Measurements from ENCODE around the gene GTPBP3.

Gene GTPBP3

DNA sequence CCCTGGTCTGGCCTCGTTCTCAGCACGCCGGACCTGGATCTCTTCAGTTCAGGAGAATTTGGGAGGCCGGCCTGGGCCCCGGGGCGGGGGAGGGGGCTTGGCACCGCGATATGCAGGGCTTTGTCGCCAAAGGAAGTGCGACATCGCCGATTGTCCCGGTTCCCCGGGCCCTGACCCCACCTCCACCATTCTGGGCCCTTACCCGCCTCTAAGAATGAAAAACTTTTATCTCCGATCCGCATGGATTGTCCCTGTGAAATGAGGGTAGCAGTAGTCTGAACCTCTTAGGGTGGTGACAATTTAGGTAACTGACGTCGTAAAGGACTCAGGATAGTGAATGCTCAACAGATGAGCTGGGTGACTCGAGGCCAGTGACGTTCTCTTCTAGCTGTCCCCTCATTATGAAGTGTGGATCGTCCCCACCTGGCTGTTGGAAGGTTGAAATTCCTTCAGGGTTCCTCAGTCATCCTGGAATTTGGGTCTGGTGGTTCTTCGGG lies 27.3 kb upstream of the GTPBP3 start:
- DNase-seq, result no peak

DNA sequence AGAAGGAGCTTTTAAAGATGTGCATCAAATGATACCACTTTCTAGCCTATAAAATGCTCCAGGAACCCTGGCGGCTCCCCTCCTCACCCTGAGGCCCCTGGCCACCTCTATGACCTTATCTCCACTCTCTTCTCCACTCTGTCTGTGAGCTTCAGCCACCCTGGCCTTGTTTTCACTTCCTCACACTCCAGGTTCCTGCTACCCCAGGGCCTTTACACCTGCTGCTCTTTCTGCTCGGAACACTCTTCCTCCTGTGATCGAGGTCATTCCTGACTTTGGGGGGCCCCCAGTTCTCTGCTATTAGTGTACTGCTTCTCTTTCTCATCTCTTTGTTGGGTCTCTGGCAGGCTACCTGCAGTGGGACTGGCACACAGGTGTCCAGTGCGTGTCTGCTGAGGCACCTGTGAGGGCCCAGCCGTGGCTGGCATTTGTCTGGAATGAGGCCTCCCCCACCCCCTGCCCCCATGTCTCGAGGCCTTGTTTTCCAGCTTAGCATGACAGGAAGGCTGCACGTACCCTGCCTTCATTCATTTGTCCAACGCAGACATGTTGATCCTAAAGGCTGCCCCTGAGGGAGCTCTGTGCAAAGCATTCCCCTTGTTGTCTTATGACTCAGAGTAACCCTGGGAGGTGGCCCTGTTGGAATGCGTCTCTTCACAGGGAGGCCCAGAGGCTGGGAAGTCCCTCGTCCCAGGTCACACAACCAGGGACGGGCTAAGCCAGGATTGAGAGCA lies 25.7 kb upstream of the GTPBP3 start:
- DNase-seq, result no peak

DNA sequence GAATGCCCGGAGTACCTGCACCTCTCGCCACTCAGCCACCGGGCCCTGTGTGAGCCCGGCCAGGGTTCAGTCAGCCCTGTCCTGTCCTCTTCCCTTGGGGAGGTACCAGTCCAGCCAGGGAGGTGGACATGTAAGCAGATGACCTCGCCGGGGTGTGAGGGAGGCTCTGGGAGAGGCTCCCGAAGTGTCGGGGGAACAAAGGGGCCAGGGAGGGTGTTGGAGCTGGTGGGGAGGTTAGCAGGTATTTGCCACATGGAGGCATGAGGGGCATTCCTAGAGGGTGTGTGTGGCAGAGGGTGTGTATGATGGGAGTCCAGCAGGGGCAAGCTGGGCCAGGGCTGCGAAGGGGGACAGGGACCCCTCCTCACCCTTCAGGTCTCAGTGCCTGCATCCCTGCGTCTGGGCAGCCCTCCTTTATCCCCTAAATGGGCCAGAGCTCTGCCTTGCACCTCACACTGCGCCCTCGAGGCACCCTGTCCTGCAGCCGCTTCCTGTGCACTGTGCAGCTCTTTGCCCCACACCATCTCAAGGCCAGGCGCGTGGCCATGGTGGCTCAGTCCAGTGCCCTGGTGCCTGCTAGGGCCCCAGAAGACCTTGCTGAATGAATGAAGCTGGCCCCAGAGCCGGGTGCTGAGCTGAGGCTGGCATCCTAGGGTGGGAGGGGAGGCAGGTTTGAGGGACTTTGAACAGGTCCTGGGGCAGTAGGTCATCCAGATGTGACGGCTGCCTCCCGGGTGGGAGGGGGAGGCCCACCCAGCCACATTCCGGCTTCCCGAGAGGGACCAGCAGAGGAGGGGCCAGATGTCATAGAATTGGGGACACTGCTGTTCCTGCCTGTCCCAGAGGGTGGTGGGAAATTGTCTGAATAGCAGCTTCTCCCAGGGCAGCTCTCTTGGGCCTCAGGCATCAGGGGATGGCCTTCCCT lies 24.9 kb upstream of the GTPBP3 start:
- no peak for DNase-seq

DNA sequence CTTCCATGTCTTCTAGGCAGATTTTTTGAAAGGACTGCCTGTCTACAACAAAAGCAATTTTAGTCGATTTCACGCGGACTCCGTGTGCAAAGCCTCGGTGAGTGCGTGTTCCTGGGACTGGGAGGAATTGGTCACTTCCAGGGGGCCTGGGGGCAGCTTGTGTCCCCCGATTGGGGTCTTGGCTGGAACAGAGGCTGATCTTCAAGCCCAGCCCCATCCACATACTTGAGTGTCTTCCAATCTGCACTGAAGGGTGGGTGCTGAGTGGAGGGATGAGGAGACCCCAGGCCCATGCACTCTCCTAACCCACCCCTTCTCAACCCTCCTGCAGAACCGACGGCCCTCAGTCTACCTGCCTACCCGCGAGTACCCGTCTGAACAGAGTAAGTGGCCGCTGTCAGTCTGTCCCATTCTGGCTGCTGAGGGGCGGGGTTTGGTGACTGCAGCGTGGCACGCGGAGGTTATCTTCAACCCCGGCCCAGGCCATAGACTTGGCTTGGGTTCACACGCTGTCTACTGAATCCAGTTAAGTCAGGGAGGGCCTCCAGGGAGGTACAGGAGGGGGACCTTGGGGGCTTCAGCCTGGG lies 23.3 kb upstream of the GTPBP3 start:
- DNase-seq, result no peak

DNA sequence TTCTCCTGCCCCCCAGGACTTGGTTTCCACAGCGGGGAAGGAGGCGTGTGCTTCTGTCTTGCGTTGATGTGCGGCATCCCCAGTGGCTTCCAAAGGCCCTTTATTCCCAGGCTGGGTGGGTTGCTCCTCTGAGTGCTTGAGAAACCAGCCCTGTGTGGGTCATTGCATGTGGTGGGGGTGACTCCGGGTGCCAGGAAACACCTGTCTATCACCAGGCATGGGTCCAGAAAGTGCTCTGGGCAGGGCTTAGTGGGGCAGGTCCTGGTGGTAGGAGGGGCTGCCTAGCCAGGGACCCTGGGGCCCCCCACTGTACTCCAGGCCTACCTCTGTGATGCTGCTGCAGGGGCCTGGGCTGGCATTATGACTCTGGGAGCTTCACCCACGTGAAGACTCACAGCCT lies 18.4 kb upstream of the GTPBP3 start:
- DNase-seq, result no peak

DNA sequence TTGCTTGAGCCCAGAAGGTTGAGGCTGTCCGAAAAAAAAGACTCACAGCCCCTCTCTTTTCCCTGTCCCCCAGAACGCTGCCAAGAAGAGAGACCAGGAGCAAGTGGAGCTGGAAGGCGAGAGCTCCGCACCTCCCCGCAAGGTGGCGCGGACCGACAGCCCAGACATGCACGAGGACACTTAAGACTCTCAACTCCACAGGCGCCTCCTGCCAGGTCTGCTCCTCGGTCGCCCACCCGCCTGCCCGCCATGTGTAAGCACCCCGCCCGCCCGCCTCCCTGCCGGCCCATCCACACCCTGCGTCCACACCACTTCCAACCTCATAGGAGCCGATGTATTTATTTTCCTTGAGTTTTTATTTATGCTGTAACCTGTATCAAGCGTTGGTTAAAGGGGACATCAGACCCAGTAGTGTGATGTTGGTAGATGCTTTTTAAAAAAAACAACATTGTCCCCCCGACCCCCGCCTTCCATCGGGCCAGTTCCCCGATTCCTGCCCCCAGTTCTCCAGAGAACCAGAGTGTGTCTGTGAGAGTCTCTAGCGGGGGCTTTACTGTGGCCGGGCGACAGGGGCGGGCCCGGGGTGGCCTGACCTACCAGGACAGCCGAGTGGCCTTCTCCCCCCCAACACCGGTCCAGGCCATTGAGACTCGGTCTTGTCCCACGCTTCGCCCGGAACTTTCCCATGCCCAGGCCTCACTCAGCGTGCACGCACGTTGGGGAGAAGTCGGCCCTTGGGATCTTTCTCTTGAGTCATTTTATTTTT lies 17.7 kb upstream of the GTPBP3 start:
- no peak for DNase-seq

DNA sequence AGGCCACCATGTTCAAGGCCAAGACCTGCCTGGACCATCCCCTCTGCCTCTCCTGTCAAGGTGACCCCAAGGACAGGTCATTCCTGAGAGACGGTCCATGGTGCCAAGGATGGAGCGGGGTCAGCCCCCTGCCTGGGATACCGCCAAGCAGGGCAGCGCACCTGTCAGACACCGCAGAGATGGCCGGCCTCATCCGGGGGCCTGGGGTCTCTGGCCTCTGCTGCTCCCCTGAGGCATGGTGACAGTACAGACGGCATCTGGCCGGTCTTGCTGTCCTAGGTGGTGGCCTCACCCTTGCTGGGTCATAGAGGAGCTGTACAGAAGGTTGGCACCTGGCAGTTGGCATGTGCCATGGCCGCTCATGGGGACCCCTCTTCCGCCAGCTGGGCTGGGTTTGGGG lies 16.9 kb upstream of the GTPBP3 start:
- DNase-seq, result no peak

DNA sequence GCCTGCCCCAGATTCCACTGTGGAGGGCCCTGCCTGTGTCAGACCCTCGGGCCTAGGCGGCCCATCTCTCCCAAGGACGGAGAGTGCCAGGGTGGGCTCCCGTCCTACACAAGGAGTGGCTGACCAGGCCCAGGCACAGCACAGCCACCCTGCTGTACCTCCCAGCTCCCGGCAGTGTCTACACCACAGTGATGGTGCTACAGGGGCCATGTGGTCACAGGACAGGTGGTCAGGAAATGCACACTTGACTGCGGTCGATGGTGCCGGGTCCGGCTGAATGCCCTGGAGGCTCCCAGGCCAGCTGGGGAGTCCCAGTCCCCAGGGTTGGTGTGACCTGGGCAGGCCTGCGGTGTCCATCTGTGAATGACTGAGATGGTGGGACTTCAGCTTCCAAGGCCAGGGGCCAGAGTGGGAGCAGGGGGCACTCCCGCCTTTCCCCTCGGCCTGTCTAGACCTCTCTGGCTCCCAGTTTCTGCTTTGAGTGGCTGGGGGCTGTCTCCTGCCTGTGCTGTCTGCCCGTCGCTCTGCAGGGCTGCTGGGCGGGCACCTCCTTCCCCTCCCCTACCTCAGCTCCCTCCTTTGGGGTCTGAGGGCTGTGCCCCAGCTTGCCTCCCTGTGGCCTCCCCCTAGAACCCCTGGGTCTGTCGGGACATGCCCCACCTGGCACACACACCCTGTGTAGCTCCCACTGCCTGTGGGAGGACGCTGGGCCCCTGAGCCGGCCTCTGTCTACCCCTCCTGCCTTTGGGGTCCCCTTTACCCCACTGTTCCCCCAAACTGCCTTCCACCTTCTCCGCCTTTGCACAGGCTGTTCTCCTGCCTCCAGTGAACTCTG lies 15.5 kb upstream of the GTPBP3 start:
- DNase-seq, result no peak

DNA sequence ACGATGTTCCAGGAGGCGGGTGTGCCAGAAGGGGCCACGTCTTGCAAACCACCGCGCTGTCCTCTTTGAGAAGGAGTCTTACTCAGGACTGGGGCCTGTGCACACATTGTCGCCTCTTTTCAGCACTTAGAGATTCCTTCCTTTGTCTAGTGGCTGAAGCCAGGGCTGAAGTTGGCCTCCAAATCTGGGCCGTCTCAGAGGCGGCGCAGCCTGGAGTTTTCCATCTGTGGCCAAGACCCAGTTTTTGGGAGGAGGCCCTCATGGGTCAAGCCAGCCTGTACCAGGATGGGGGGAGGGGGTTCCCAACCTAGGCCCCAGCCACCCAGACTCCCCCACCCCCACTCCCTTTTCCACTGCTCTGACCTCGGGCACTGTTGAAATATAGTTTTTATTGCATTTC lies 14.5 kb upstream of the GTPBP3 start:
- no peak for DNase-seq

DNA sequence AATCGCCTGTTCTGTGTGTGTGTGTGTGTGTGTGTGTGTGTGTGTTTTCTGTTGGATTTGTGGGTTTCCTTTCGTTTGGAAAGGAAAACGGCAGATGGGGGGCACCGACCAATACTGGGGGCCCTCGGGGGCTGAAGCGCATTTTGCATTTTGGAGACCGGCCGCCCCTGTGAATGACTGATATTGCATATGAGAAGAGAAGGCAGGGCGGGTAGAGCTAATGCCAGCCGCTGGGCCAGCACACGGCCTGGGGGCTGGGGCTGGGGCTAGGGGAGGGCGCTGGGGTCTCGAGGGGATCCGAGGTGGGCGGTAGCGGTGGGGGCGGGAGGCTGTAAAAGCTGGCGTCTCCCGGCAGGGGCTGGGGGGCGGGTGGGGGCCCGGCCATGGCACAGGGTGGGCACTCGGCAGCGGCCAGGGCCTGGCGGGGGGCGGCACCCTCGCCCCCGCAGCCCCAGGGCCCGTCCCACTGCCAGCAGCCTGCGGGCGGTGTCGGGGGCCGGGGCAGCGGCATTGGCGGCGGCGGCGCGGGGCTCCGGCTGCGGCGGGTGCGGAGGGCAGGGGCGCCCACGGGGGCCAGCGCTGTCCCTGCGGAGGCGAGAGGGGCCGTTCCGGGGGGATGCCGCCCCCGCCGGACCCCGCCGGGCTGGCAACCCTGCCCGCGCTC lies 13.9 kb upstream of the GTPBP3 start:
- DNase-seq, result no peak

DNA sequence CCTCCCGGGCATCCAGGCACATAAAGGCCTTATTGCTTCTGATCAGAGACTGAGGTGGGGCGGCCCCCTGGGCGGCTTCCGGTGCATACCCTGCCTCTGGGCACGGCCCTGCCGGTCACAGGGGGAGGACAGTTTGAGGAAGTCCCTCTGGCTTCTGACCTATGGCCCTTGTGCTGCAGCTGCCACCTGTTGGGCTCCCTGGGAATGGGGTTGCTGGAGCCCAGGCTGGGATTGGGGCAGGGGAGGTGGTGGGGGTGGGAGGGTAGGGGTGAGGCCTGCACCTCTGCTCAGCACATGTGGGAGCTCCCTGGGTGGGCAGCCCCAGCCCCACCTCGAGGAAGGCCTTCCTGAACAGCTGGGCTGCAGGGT lies 13.4 kb upstream of the GTPBP3 start:
- DNase-seq, result no peak

DNA sequence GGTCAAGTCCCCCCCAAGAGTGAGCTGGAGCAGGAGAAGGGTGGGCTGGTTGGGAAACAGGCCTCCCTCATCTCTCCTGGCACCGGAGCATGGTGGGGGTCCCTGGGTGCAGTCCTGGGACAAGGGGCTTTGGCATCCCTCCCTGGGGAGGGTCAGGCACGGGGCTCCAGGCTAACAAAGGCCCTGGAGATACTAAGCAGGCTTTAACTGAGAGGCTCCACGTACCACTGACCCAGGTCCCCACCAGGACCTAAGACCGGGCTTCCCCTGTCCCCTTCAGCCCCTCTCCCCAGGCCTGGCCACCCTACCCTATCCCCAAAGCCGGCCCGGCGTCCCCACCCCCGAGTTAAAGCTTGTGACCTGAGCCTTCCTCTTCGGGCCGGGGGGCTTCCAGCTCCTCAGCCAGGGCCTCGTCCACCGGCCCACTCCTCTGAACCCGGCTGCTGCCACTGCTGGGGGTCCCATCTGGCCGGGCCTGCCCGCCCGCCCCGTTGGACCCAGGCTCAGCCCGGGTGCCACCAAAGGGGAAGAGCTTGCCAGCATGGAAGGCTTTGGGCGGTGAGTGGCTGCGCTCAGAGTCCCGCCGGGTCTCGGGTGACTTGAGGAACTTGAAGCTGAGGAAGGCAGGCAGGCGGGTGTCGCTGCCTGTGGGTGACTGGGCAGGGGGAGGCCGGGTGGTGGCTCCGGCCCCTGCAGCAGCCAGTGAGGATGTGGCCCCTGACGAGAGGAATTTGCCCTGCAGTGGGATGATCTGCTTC lies 12.8 kb upstream of the GTPBP3 start:
- DNase-seq, result no peak

DNA sequence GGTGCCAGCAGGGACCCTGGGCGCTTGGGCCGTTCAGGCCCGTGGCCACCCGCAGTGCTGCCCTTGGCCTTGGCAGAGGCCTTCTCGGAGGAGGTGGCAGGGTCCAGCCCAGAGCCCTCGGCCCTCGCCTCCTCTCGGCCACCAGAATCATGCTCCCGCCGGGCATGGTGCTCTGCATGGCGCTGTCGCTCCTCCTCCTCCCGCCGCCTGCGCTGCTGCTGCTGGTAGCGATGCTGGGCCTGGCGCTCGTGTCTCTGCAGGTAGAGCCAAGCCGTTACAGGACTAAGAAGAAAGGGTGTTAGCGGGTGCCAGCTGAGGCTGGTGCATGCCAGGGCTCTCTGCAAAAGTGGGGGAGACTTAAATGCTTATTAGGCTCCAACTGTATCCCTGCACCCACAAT lies 12.2 kb upstream of the GTPBP3 start:
- DNase-seq, result no peak

DNA sequence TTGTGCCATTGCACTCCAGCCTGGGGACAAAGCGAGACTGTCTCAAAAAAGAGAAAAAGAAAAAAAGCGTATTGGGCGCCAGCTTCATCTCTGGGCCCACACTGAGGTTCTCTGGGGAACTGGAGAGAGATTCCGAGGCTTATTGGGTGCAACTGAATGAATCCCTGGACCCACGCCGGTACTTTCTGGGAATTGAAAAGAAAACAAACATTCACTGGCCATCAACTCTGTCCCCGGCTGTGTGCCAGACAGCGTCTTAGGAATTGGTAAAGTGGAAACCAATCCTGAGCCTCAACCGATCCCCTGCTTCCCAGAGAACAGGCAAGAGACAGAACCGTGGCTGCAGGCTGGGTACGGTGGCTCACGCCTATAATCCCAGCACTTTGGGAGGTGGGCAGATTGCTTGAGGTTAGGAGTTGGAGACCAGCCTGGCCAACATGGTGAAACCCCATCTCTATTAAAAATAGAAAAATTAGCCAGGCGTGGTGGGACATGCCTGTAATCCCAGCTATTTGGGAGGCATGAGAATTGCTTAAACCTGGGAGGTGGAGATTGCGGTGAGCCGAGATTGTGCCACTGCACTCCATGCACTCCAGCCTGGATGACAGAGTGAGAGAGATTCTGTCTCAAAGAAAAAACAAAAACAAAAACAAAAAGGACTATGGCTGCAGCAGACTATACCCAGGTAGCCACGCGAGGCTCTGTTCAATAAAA lies 11.3 kb upstream of the GTPBP3 start:
- no peak for DNase-seq

DNA sequence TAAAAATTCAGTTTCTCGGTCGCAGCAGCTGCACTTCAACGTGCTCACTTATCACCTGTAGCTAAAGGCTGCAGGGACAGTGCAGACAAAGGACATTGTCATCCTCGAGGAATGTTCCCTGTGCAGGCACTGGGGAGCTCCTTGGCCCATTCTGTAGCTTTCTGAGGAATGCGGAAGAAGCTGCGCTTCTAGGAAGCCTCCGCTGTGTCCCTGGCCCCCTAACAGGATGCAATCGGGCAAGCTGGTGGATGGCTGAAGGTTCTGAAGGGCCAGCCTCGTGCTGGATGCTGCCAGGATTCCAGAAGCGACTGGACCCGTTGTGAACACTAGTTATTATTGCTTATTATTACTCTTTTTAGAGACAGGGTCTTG lies 10.8 kb upstream of the GTPBP3 start:
- DNase-seq, result no peak

DNA sequence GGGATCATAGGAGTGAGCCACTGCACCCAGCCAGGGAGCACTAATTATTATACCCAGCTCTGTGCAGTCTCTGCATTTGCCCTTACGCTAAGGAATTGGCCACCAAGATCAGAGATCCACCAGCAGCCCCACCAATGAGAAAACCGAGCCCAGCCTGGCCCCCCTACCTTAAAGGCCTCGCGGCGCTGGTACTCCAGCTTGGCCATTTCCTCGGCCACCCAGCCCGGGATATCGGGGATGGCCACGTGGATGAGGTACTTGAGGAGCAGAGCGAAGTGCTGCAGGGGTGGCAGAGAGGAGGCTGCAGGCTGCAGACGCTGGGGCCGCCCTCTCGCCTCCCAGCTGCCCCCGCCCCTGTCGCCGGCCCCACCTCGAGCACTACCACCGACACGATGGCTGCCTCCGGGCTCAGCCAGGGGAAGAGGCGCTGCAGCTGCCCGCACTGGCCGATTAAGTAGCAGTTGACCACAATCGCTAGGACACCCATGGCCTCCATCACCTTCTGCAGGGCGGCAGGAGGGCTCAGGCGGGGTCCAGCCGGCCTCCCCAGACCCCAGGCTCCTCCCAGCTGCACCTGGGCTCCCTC lies 10.2 kb upstream of the GTPBP3 start:
- no peak for DNase-seq

DNA sequence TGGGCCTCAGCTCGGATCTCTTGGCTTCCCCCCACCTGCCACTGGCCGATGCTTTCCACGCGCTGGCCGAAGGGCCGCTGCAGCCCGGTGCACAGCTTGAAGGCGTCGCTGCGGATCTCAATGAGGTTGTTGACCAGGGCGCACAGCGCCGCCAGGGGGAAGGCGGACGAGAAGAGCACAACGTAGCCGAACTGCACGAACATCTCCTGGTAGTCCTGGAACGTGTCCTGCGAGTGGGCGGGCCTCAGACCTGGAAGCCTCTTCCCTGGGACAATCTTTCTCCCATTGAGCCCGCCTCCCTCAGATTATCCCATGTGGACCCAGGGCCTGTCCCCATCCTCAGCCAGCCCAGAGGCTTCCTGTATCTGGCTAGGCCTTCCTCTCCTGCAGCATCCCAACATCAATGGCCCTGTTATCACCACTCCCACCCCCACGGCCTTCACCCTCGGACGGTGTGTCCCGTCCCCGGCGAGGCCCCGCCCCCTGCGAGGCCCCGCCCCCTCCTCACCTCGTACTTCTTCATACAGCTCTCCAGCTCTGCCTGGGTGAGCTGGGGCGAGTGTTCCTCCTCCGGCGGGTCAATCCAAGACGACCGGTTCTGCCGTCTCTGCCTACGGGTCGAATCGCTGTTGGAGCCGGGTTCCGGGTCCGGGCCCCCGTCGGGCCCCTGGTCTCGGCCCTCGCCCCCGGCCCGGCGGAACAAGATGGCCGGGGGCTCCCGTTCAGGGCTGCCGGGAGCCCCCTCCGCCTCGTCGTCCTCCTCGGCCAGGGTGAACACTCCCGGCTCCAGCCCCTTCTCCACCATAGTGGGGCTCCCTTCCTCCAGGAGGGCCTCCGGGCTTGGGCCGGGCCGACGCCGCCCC lies 9.5 kb upstream of the GTPBP3 start:
- DNase-seq, result peak; percentile 44

DNA sequence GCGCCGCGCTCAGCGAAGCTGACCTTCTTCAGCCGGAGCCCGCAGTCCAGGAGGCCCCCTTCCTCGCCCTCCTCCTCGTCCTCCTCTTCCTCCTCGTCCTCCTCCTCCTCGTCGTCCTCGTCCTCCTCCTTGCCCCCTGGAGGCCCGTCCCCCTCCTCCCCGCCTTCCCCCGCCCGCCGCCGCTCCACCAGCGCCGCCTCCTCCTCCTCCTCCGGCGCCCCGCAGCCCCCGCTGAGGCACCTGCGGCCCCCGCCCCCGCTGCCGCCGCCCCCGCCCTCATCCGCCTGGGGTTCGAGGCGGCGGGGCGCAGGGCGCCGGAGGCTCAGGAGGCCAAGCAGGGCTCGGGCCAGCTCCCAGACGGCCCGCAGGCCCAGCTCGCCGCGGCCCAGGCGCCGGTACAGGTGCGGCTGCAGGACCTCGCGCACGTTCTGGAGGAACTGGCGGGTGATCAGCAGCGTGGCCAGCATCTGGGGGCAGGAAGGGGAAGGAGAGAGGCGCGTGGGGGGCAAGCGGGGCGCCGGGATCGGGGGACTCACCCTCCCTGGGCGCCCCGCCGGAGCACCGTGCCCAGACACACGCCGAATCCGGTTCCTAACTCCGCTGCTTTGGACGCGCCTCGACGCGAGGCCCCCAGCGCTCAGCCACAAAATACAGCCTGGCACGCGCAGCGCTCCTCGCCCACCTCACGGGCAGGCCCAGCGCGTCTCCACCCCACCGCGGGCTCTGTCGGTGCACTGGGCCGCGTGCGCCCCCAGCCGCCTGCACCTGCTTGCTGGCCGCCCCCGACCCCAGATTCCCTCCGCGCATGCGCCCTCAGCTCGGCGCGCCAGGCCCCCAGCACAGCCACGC lies 8.6 kb upstream of the GTPBP3 start:
- DNase-seq, result no peak

Measured in activated gamma-delta T cell treated with Interleukin-2 at 50 U/mL for 16 hours (primary cell).